Body of pancreas (tissue), 4 donors: ENCODE measurements around the gene GPT2.

Experiments used
- CTCF ChIP-seq, 7 experiments: fragments of 450-650 bp in 4 of 7; fragments of 200-600 bp in 3 of 7; sonication (generic) in 3 of 7; IDR thresholded peaks; one replicate each; pipeline ENCODE4 v1.5.1; 2016 to 2019; ENCODE audit warnings: antibody characterized with exemption in 7 of 7
- POLR2A ChIP-seq, 3 donors: fragments of 450-650 bp; IDR thresholded peaks; one replicate each; pipeline ENCODE4 v1.6.1; 2016; ENCODE audit warnings: antibody characterized with exemption in 3 of 3, mild to moderate bottlenecking in 2 of 3

GRCh38 chr16:46839986-46840443 lies 44.1 kb upstream of the GPT2 start:
- TF ChIP-seq CTCF (IDR thresholded peaks at IDR 0.05) (no peak), POLR2A (IDR thresholded peaks at IDR 0.05) (no peak)
